ENCODE measurements around the gene PARP15.

PARP15 gene

DNA sequence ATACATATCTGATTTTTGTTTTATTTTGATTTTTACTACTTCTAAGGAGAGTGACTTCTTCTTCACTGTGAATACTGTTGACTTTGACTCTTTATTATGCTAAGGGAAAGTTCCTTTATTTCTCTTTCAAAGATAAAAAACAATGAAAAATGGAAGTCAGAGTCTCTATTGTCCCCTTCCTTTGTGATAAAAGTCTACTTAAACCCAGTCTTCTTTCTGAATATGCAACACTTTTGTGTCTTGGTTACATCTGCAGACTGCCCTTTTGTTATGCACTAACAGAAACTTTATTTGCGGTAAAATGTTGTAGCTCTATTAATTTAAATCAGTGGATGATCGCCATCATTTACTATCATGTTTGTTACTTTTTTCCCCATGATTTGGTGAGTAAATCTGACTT is 13.2 kb downstream of the PARP15 start:
- no peak for TF ChIP-seq FOXM1 (IDR thresholded peaks at IDR 0.05; ENCODE audit: borderline replicate concordance, low read depth)
- TF ChIP-seq CREB1 (IDR thresholded peaks at IDR 0.05; ENCODE audit: low read depth) = no peak
- TF ChIP-seq TEAD4 (IDR thresholded peaks at IDR 0.05) = no peak
- TF ChIP-seq ZBTB7A (IDR thresholded peaks at IDR 0.05; ENCODE audit: low read depth) = no peak
- no peak for TF ChIP-seq EGR1 (IDR thresholded peaks at IDR 0.05)
- TF ChIP-seq, protein P1, sequence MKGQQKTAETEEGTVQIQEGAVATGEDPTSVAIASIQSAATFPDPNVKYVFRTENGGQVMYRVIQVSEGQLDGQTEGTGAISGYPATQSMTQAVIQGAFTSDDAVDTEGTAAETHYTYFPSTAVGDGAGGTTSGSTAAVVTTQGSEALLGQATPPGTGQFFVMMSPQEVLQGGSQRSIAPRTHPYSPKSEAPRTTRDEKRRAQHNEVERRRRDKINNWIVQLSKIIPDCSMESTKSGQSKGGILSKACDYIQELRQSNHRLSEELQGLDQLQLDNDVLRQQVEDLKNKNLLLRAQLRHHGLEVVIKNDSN (IDR thresholded peaks at IDR 0.05) = no peak
- TF ChIP-seq TAF1 (IDR thresholded peaks at IDR 0.05; ENCODE audit: low read depth) = no peak
- TF ChIP-seq YY1 (IDR thresholded peaks at IDR 0.05; ENCODE audit: low read depth) = no peak
- TF ChIP-seq, protein P2, sequence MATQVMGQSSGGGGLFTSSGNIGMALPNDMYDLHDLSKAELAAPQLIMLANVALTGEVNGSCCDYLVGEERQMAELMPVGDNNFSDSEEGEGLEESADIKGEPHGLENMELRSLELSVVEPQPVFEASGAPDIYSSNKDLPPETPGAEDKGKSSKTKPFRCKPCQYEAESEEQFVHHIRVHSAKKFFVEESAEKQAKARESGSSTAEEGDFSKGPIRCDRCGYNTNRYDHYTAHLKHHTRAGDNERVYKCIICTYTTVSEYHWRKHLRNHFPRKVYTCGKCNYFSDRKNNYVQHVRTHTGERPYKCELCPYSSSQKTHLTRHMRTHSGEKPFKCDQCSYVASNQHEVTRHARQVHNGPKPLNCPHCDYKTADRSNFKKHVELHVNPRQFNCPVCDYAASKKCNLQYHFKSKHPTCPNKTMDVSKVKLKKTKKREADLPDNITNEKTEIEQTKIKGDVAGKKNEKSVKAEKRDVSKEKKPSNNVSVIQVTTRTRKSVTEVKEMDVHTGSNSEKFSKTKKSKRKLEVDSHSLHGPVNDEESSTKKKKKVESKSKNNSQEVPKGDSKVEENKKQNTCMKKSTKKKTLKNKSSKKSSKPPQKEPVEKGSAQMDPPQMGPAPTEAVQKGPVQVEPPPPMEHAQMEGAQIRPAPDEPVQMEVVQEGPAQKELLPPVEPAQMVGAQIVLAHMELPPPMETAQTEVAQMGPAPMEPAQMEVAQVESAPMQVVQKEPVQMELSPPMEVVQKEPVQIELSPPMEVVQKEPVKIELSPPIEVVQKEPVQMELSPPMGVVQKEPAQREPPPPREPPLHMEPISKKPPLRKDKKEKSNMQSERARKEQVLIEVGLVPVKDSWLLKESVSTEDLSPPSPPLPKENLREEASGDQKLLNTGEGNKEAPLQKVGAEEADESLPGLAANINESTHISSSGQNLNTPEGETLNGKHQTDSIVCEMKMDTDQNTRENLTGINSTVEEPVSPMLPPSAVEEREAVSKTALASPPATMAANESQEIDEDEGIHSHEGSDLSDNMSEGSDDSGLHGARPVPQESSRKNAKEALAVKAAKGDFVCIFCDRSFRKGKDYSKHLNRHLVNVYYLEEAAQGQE (IDR thresholded peaks at IDR 0.05; ENCODE audit: low read depth) = no peak
- TF ChIP-seq EP300 (IDR thresholded peaks at IDR 0.05; ENCODE audit: borderline replicate concordance) = no peak
- TF ChIP-seq NFIC (IDR thresholded peaks at IDR 0.05) = no peak
- TF ChIP-seq CEBPB (IDR thresholded peaks at IDR 0.05) = no peak
- TF ChIP-seq TCF12 (IDR thresholded peaks at IDR 0.05; ENCODE audit: low read depth) = no peak

DNA sequence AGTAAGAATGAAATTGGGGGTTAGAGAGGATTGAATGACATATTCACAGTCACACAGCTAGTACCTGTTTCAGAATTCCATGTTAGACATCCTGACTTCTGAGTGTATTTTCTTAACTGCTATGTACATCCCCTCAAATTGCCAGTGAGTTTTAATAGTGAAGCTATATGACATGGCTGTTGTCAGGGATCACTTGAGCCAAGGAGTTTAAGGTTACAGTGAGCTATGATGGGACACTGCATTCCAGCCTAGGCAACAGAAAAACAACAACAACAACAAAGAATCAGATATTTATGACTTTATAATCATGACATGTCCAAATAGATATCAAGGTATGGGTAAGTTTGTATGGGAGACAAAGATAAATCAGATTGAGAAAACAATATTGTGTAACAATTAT is 16.6 kb downstream of the PARP15 start:
- TF ChIP-seq TCF12 (IDR thresholded peaks at IDR 0.05; ENCODE audit: low read depth) (no peak), YY1 (IDR thresholded peaks at IDR 0.05; ENCODE audit: low read depth) (no peak), TEAD4 (IDR thresholded peaks at IDR 0.05) (no peak), RAD21 (IDR thresholded peaks at IDR 0.05; ENCODE audit: low read depth) (no peak), EP300 (IDR thresholded peaks at IDR 0.05; ENCODE audit: borderline replicate concordance) (no peak), CEBPB (IDR thresholded peaks at IDR 0.05) (no peak), NFIC (IDR thresholded peaks at IDR 0.05) (no peak), TAF1 (IDR thresholded peaks at IDR 0.05; ENCODE audit: low read depth) (no peak), CREB1 (IDR thresholded peaks at IDR 0.05; ENCODE audit: low read depth) (no peak), FOXM1 (IDR thresholded peaks at IDR 0.05; ENCODE audit: borderline replicate concordance, low read depth) (no peak)
- TF ChIP-seq, protein P2 (IDR thresholded peaks at IDR 0.05; ENCODE audit: low read depth) = no peak

DNA sequence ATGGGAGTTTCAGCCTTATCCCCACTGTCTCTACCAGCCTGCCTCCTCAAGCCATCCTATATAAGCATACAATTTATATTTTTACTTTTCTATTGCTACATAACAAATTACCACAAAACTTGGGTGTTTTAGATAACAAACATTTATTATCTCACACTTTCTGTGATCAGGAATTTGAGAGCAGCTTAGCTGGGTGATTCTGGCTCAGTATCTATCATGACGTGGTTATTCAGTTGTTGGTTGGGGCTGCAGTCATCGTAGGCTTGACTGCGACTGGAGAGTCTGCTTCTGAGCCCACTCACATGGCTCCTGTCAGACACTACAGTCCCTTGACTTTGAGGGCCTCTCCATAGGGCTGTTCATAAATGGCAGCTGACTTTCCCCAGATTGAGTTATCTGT is 20.7 kb downstream of the PARP15 start:
- TF ChIP-seq TEAD4 (IDR thresholded peaks at IDR 0.05) (no peak), ZBTB7A (IDR thresholded peaks at IDR 0.05; ENCODE audit: low read depth) (no peak), FOXM1 (IDR thresholded peaks at IDR 0.05; ENCODE audit: borderline replicate concordance, low read depth) (no peak), TCF12 (IDR thresholded peaks at IDR 0.05; ENCODE audit: low read depth) (no peak), TAF1 (IDR thresholded peaks at IDR 0.05; ENCODE audit: low read depth) (no peak), CEBPB (IDR thresholded peaks at IDR 0.05) (no peak), RAD21 (IDR thresholded peaks at IDR 0.05; ENCODE audit: low read depth) (no peak)
- TF ChIP-seq, protein P2 (IDR thresholded peaks at IDR 0.05; ENCODE audit: low read depth) = no peak
- TF ChIP-seq, protein P3, sequence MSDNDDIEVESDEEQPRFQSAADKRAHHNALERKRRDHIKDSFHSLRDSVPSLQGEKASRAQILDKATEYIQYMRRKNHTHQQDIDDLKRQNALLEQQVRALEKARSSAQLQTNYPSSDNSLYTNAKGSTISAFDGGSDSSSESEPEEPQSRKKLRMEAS (IDR thresholded peaks at IDR 0.05) = no peak

DNA sequence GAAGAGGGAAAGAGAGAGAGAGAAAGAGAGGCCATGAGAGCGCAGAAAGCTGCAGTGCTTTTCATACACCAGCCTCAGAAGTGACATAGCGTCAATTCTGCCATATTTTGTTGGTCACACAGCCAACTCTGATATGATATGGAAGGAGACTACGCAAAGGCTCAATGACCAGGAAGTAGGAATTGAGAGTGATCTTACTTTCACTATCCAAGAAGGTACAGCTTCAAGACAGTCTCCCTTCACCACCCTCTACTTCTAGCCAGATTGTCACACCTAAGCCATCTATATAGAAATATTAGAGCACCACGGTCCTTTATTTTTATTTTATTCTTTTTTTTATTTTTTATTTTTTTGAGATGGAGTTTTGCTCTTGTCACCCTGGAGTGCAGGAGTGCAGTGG is 21.1 kb downstream of the PARP15 start:
- TF ChIP-seq EGR1 (IDR thresholded peaks at IDR 0.05) = no peak
- no peak for TF ChIP-seq RAD21 (IDR thresholded peaks at IDR 0.05; ENCODE audit: low read depth)
- TF ChIP-seq CEBPB (IDR thresholded peaks at IDR 0.05) = no peak
- TF ChIP-seq CREB1 (IDR thresholded peaks at IDR 0.05; ENCODE audit: low read depth) = no peak
- no peak for TF ChIP-seq TEAD4 (IDR thresholded peaks at IDR 0.05)
- TF ChIP-seq FOXM1 (IDR thresholded peaks at IDR 0.05; ENCODE audit: borderline replicate concordance, low read depth) = no peak
- TF ChIP-seq TAF1 (IDR thresholded peaks at IDR 0.05; ENCODE audit: low read depth) = no peak
- TF ChIP-seq NFIC (IDR thresholded peaks at IDR 0.05) = no peak
- TF ChIP-seq TCF12 (IDR thresholded peaks at IDR 0.05; ENCODE audit: low read depth) = no peak
- TF ChIP-seq, protein P3 (IDR thresholded peaks at IDR 0.05) = no peak
- no peak for TF ChIP-seq ZBTB7A (IDR thresholded peaks at IDR 0.05; ENCODE audit: low read depth)
- TF ChIP-seq, protein P1 (IDR thresholded peaks at IDR 0.05) = no peak
- no peak for TF ChIP-seq YY1 (IDR thresholded peaks at IDR 0.05; ENCODE audit: low read depth)

Measured in Ishikawa (cell line).